HL-60/S4 (cell line): ENCODE results near the gene PNPLA8.
"Not testable (repeated sequence)": the region's sequence is repeated elsewhere in the genome, so short reads cannot be mapped to it uniquely, and the experiment has no call there.

Experiments
- in situ Hi-C: fragments of 300-500 bp; cut with MboI; formaldehyde crosslinking; loops from 2 replicates; pipeline ENCODE4 v1.14.3; 2022; ENCODE audit warnings: low sequenced_read_pairs

Gene PNPLA8

GRCh38 chr7:108525985-108526767 lies at the start of gene PNPLA8:
Gene PNPLA8, minus strand, starts transcription at chr7:108526135. Its CDS starts 10,644 bp downstream, at chr7:108515491.
- in situ Hi-C loops: no loop called here

GRCh38 chr7:108575156-108575555 lies 49.2 kb upstream of the PNPLA8 start:
- in situ Hi-C loops: no loop called here

- in situ Hi-C loops: no loop called here
Measured at GRCh38 chr7:108572480-108572879, 46.5 kb upstream of the PNPLA8 start.

GRCh38 chr7:108570146-108570755 lies 44.3 kb upstream of the PNPLA8 start:
- in situ Hi-C loops: no loop called here

GRCh38 chr7:108569381-108570145 lies 43.6 kb upstream of the PNPLA8 start, which contains the start of the genes DNAJB9 and THAP5:
Gene DNAJB9, plus strand, starts transcription at chr7:108569874. Its CDS starts 1,853 bp downstream, at chr7:108571727.
Gene THAP5, minus strand, starts transcription at chr7:108569706. Its CDS starts 137 bp downstream, at chr7:108569569.
- in situ Hi-C loops: no loop called here

GRCh38 chr7:108568801-108569380 lies 43.0 kb upstream of the PNPLA8 start:
- in situ Hi-C loops: no loop called here

- in situ Hi-C loops: no loop called here
Measured at GRCh38 chr7:108565987-108566386, 40.1 kb upstream of the PNPLA8 start.

GRCh38 chr7:108561047-108561619 lies 35.2 kb upstream of the PNPLA8 start:
- in situ Hi-C loops: no loop called here

- in situ Hi-C loops: no loop called here
Measured at GRCh38 chr7:108559253-108559652, 33.3 kb upstream of the PNPLA8 start.

GRCh38 chr7:108557617-108558016 lies 31.7 kb upstream of the PNPLA8 start:
- in situ Hi-C loops: no loop called here

GRCh38 chr7:108557191-108557590 lies 31.3 kb upstream of the PNPLA8 start:
- in situ Hi-C loops: no loop called here

GRCh38 chr7:108556665-108557064 lies 30.7 kb upstream of the PNPLA8 start:
- in situ Hi-C loops: not testable (repeated sequence)

GRCh38 chr7:108548141-108548896 lies 22.4 kb upstream of the PNPLA8 start:
- in situ Hi-C loops: not testable (repeated sequence)

GRCh38 chr7:108541478-108541877 lies 15.5 kb upstream of the PNPLA8 start:
- in situ Hi-C loops: no loop called here

GRCh38 chr7:108538685-108539084 lies 12.8 kb upstream of the PNPLA8 start:
- in situ Hi-C loops: not testable (repeated sequence)

GRCh38 chr7:108538236-108538635 lies 12.3 kb upstream of the PNPLA8 start:
- in situ Hi-C loops: not testable (repeated sequence)

GRCh38 chr7:108537229-108537628 lies 11.3 kb upstream of the PNPLA8 start:
- in situ Hi-C loops: no loop called here

GRCh38 chr7:108535744-108536143 lies 9.8 kb upstream of the PNPLA8 start:
- in situ Hi-C loops: no loop called here

GRCh38 chr7:108535257-108535656 lies 9.3 kb upstream of the PNPLA8 start:
- in situ Hi-C loops: no loop called here

- in situ Hi-C loops: no loop called here
Measured at GRCh38 chr7:108533712-108534111, 7.8 kb upstream of the PNPLA8 start.
